Nephron progenitor cell (in vitro differentiated cells): Measurements from ENCODE around the gene ARGLU1.

Source experiments
- DNase-seq: peaks from one replicate; pipeline ENCODE4 v3.0.0; 2021
- H3K27ac Mint-ChIP-seq: 2 replicates; pipeline ENCODE4 v1.8.0; 2021; ENCODE audit warnings: mild to moderate bottlenecking, moderate library complexity, mixed read lengths
- H3K27me3 Mint-ChIP-seq: 2 replicates; pipeline ENCODE4 v1.8.0; 2021; ENCODE audit warnings: mild to moderate bottlenecking, low read depth, mixed read lengths; ENCODE audit not compliant: poor library complexity
- H3K36me3 Mint-ChIP-seq: 2 replicates; pipeline ENCODE4 v1.8.0; 2021; ENCODE audit warnings: low read depth, mixed read lengths
- H3K4me1 Mint-ChIP-seq: 2 replicates; pipeline ENCODE4 v1.8.0; 2021; ENCODE audit warnings: mixed read lengths
- H3K4me3 Mint-ChIP-seq: 2 replicates; pipeline ENCODE4 v1.8.0; 2021; ENCODE audit warnings: mild to moderate bottlenecking, moderate library complexity, mixed read lengths
- H3K9me3 Mint-ChIP-seq: 2 replicates; pipeline ENCODE4 v1.8.0; 2021; ENCODE audit warnings: mild to moderate bottlenecking, moderate library complexity, mixed read lengths
- TF ChIP-seq, protein P1 (sequence below): fragments of 200-600 bp; sonication (generic); IDR thresholded peaks from 2 replicates; pipeline ENCODE4 v1.5.0; 2021; ENCODE audit warnings: antibody characterized with exemption

The ARGLU1 gene, protein sequence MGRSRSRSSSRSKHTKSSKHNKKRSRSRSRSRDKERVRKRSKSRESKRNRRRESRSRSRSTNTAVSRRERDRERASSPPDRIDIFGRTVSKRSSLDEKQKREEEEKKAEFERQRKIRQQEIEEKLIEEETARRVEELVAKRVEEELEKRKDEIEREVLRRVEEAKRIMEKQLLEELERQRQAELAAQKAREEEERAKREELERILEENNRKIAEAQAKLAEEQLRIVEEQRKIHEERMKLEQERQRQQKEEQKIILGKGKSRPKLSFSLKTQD

DNA sequence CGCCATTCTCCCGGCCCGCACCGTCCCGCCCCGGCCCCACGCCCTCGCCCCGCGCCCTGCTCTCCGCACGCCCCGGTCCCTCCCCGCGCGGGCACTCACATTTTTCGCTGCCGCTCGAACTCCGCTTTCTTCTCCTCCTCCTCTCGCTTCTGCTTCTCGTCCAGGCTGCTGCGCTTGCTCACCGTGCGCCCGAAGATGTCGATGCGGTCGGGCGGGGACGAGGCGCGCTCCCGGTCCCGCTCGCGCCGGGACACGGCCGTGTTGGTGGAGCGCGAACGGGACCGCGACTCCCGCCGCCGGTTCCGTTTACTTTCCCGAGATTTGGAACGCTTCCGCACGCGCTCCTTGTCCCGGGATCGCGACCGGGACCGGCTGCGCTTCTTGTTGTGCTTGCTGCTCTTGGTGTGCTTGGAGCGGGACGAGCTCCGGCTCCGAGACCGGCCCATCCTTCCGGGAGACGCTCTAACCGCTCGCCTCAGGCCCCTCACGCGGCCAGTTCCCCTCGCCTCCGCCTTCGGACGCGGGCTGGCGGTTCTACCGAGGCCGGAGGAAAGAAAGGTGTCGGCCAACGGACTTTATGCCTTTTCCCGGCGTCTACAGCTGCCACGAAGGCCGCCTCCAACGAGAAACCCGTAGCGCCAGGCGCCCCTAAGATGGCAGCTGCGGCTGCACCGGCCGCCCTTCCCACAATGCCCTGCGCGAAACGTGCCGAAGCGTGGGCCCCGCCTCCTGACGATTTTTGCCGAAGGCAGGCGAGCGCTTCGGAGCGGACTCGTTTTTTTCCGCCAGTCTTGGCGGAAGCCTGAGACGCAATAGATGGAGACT is at the start of gene ARGLU1:
Gene ARGLU1 (minus strand): TSS at position 664 of the 825 bp plus-strand sequence. CDS start 218 bp downstream, at position 446.
- Mint-ChIP-seq H3K4me1 (peaks cover 44% of the 10 kb centered on the region), H3K36me3 (peaks cover 24% of the 10 kb centered on the region), H3K27ac (peak within 1 kb of the TSS; percentile 99)

DNA sequence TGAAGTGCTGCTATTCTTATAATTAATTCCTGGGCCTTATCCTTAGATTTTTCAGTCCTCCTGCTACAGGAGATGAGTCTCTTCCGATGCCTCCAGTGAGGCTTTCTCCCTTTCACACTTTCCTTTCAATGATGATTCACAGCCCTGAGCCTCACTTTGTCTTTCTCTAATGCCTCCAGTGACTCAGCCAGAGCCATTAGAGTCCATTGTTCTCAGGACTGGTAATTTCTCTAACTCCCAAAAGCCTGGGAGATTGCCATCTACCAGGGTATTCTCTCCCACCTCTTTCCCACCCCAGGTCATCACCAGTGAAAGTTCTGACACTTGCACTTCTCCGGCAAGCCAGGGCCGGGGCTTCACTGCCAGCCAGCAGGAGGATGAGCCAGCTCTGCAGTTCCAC is 49.6 kb upstream of the ARGLU1 start:
- Mint-ChIP-seq H3K4me3 (no peak overlapping the region), H3K9me3 (no peaks in the 10 kb centered on the region), H3K36me3 (no peaks in the 10 kb centered on the region), H3K27me3 (peaks cover 4% of the 10 kb centered on the region), H3K27ac (no peak overlapping the region), H3K4me1 (peaks cover 28% of the 10 kb centered on the region)
- no peak for DNase-seq
- TF ChIP-seq, protein P1, sequence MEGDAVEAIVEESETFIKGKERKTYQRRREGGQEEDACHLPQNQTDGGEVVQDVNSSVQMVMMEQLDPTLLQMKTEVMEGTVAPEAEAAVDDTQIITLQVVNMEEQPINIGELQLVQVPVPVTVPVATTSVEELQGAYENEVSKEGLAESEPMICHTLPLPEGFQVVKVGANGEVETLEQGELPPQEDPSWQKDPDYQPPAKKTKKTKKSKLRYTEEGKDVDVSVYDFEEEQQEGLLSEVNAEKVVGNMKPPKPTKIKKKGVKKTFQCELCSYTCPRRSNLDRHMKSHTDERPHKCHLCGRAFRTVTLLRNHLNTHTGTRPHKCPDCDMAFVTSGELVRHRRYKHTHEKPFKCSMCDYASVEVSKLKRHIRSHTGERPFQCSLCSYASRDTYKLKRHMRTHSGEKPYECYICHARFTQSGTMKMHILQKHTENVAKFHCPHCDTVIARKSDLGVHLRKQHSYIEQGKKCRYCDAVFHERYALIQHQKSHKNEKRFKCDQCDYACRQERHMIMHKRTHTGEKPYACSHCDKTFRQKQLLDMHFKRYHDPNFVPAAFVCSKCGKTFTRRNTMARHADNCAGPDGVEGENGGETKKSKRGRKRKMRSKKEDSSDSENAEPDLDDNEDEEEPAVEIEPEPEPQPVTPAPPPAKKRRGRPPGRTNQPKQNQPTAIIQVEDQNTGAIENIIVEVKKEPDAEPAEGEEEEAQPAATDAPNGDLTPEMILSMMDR = no peak

More for the DNA sequence above, at the start of gene ARGLU1:
- peaks cover 3% of the 10 kb centered on the region for H3K27me3 Mint-ChIP-seq
- H3K4me3 Mint-ChIP-seq = peak within 1 kb of the TSS; percentile 100
- TF ChIP-seq, protein P1 = no peak
- peak; percentile 98 for DNase-seq
- no peaks in the 10 kb centered on the region for H3K9me3 Mint-ChIP-seq

DNA sequence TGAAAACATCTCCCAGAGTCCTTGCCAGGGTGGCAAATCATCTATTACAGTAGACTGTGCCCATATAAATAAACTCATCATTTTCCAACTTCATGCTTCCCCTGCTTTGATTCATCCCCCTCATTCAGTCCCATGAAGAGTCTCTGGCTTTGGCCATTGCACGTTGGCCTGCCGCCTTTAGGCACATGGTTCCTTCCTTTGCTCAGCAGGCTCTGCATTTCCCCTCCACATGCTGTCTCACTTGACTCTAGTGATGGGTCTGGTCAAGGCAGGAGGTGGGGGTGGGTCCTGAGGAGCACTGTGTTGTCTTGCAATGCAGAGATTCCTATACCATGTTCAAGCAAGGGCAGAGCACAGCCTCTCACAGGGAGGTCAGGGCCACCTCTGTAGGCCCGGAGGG is 48.8 kb upstream of the ARGLU1 start:
- Mint-ChIP-seq H3K36me3 (no peaks in the 10 kb centered on the region), H3K4me1 (peaks cover 21% of the 10 kb centered on the region), H3K4me3 (no peak overlapping the region), H3K27me3 (peaks cover 4% of the 10 kb centered on the region), H3K27ac (no peak overlapping the region), H3K9me3 (no peaks in the 10 kb centered on the region)
- TF ChIP-seq, protein P1 = no peak
- no peak for DNase-seq

DNA sequence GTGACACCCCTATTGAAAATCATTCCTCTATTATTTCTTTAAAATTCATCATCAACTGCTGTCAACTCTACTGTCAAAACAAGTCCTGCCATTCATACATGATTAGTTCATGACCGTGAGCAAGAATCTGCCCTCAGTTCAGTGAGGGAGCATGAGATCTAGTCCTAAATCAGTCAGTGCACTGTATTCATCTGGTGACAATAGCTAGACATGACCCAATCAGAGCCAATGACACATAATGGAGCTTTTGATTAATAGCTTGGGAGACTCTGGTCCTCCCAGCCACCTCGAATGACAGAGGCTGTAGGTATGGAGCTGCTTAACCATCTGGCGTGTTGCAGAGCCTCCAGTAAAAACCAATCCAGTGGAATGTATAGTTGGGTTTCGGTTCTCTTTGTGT is 46.9 kb upstream of the ARGLU1 start:
- no peaks in the 10 kb centered on the region for H3K36me3 Mint-ChIP-seq
- TF ChIP-seq, protein P1 = no peak
- peaks cover 6% of the 10 kb centered on the region for H3K4me1 Mint-ChIP-seq
- peaks cover 9% of the 10 kb centered on the region for H3K27me3 Mint-ChIP-seq
- no peak overlapping the region for H3K27ac Mint-ChIP-seq
- H3K9me3 Mint-ChIP-seq = no peaks in the 10 kb centered on the region
- H3K4me3 Mint-ChIP-seq = no peak overlapping the region
- no peak for DNase-seq

DNA sequence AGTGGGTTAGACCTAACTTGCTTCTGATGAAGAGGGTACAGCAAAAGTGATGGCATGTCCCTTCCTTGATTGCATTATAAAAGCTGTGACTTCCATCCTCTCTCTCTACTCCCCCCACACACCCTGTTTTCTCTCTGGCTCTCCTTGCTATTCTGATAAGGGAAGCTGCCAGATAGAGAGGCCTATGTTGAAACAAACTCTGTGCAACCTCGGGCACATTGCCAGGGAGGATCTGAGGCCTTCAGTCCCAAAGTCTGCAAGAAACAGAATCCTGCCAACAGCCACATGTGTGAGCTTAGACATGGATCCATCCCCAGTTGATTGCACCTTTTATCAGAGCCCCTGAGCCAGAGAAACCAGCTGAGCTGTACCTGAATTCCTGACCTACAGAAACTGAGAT is 44.8 kb upstream of the ARGLU1 start:
- no peak for DNase-seq
- Mint-ChIP-seq H3K9me3 (no peaks in the 10 kb centered on the region), H3K4me1 (no peaks in the 10 kb centered on the region), H3K36me3 (no peaks in the 10 kb centered on the region), H3K27me3 (peaks cover 9% of the 10 kb centered on the region), H3K4me3 (no peak overlapping the region), H3K27ac (no peak overlapping the region)
- TF ChIP-seq, protein P1 = no peak
